ENCODE measurements around the gene OOSP4B. TPM values are rescaled to one million over a fixed set of nuclear protein-coding genes. Genes with fewer than 3 reads are reported as not detected.
"Not testable (repeated sequence)": the region's sequence is repeated elsewhere in the genome, so short reads cannot be mapped to it uniquely, and the experiment has no call there.

OOSP4B gene
- total and polyA plus RNA-seq, 4 experiments from 2014 or later: not detected

DNA sequence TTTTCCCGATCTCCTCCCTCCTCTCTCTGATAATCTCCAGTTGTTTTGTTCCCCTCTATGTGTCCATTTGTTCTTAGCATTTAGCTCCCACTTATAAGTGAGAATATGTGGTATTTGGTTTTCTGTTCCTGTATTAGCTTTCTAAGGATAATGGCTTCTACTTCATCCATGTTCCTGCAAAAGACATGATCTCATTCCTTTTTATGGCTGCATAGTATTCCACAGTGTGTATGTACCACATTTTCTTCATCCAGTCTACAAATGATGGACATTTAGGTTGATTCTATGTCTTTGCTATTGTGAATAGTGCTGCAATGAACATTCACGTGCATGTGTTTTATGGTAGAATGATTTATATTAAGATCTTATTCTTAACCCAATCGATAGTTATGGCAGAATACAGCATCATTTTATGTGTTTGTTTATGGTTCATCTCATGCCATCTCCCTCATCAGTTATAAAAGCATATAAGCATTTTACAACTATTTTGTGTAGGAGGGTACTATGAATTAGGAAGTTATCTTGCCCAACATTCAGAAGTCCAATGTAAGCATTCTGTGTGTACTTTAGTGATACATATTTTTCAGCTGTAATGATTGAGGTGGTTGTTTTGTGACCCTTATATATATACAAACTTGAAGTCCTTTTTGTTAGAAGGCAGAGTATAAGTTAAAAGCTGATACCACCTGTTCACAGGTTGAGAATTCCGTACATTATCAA lies 42.7 kb downstream of the OOSP4B start:
- CTCF ChIA-PET (ENCODE audit: partially characterized antibody): no interaction called here
- H3K4me3 ChIP-seq (ENCODE audit: low read length in 2 of 2): no peak overlapping the region
- H3K27me3 Mint-ChIP-seq: peaks cover 10 to 14% of the 10 kb centered on the region in 2 donors

DNA sequence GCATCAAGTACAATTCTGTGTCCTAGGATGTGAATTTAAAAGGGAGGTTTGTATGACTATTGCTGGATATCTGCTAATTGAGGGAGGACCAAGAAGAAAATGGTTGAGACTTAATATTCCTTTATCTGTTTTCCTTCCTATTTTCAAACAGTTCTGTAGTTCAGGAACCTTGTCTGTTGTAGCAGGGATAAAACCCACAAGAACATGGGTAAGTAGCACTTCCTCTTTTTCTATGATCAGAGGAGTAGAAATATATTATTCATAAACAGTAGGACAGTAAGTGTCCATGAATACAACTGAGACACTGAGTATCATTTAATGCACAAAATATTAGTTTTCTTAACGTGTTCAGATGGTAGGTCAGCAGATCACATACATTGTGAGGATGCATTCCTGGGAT lies 47.1 kb downstream of the OOSP4B start:
- Histone ChIP-seq H3K27ac (ENCODE audit: low read depth, low read length) (no peak overlapping the region), H3K4me3 (ENCODE audit: low read length in 2 of 2) (no peak overlapping the region), H3K36me3 (ENCODE audit: insufficient read depth, low read length) (no peaks in the 10 kb centered on the region), H3K27me3 (ENCODE audit: insufficient read depth, low read length) (no peaks in the 10 kb centered on the region), H3K9me3 (ENCODE audit: control insufficient read depth in 1 of 2, low read length in 2 of 2) (no peaks in the 10 kb centered on the region), H3K4me1 (ENCODE audit: insufficient read depth, low read length) (no peaks in the 10 kb centered on the region)
- Mint-ChIP-seq H3K27ac (no peak overlapping the region), H3K27me3 (peaks cover 3 to 5% of the 10 kb centered on the region in 2 donors), H3K36me3 (no peaks in the 10 kb centered on the region), H3K9me3 (peaks cover 0 to 3% (median 0%) of the 10 kb centered on the region in 8 donors), H3K4me3 (no peak overlapping the region), H3K4me1 (no peaks in the 10 kb centered on the region)
- intact Hi-C loops (cut with micrococcal nuclease): no loop called here
- ChIA-PET CTCF (ENCODE audit: partially characterized antibody) (no interaction called here), POLR2A (ENCODE audit: partially characterized antibody) (no interaction called here)
- DNase-seq: no peak

More for the DNA sequence above, 42.7 kb downstream of the OOSP4B start:
- H3K27ac ChIP-seq (ENCODE audit: low read depth, low read length): no peak overlapping the region
- intact Hi-C loops (cut with micrococcal nuclease): no loop called here
- Mint-ChIP-seq H3K4me1 (no peaks in the 10 kb centered on the region), H3K9me3 (peaks cover 0 to 3% (median 0%) of the 10 kb centered on the region in 8 donors), H3K4me3 (no peak overlapping the region), H3K36me3 (no peaks in the 10 kb centered on the region), H3K27ac (no peak overlapping the region)
- H3K27me3 ChIP-seq (ENCODE audit: insufficient read depth, low read length): no peaks in the 10 kb centered on the region
- H3K9me3 ChIP-seq (ENCODE audit: control insufficient read depth in 1 of 2, low read length in 2 of 2): no peaks in the 10 kb centered on the region
- DNase-seq: no peak
- no peaks in the 10 kb centered on the region for H3K36me3 ChIP-seq (ENCODE audit: insufficient read depth, low read length)
- POLR2A ChIA-PET (ENCODE audit: partially characterized antibody): no interaction called here
- H3K4me1 ChIP-seq (ENCODE audit: insufficient read depth, low read length): no peaks in the 10 kb centered on the region

DNA sequence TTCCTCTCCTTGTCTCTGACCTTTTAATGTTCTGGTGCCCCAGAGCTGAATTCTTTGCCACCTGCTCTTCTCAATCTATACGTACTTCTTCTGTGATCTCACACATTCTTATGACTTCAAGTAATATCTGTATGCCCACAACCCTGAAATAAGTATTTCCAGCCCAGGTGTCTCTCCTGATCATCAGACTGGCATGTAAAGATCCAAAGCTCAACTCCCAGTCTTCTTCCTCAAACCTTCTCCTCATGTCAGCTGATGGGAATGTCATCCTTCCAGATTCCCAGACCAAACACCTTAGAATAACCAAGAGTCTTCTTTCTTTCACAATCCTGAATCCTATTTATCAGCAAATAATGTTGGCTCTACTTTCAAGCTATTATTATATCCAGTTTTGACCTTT lies 48.8 kb downstream of the OOSP4B start:
- Mint-ChIP-seq H3K9me3 (no peaks in the 10 kb centered on the region), H3K36me3 (no peaks in the 10 kb centered on the region), H3K27ac (no peak overlapping the region), H3K4me1 (no peaks in the 10 kb centered on the region), H3K27me3 (peaks cover 2 to 6% of the 10 kb centered on the region in 2 donors), H3K4me3 (no peak overlapping the region)
- no peaks in the 10 kb centered on the region for H3K9me3 ChIP-seq (ENCODE audit: control insufficient read depth in 1 of 2, low read length in 2 of 2)
- intact Hi-C loops (cut with micrococcal nuclease): no loop called here
- H3K4me3 ChIP-seq (ENCODE audit: low read length in 2 of 2): no peak overlapping the region
- POLR2A ChIA-PET (ENCODE audit: partially characterized antibody): no interaction called here
- no peak for DNase-seq
- CTCF ChIA-PET (ENCODE audit: partially characterized antibody): no interaction called here
- no peaks in the 10 kb centered on the region for H3K4me1 ChIP-seq (ENCODE audit: insufficient read depth, low read length)
- no peak overlapping the region for H3K27ac ChIP-seq (ENCODE audit: low read depth, low read length)
- no peaks in the 10 kb centered on the region for H3K36me3 ChIP-seq (ENCODE audit: insufficient read depth, low read length)
- no peaks in the 10 kb centered on the region for H3K27me3 ChIP-seq (ENCODE audit: insufficient read depth, low read length)

DNA sequence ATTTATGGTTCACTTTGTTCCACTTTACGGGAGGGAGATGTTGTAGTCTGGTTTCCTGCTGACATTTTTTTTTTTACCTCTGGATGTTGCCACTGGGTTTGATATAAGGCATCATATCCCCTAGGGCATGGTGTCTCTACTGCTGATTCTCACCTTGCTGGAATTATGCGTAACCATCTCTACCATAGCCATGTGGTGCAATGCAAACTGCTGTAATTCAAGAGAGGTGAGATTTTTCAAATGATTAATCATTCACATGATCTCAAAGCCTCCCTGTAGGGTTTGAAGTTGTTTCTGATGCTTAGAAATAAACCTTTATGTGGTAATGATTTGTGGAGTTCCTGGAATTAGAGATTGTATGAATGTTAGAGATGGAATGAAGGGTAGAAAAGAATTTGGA lies 52.5 kb downstream of the OOSP4B start:
- Histone ChIP-seq H3K4me3 (ENCODE audit: low read length in 2 of 2) (no peak overlapping the region), H3K4me1 (ENCODE audit: insufficient read depth, low read length) (no peaks in the 10 kb centered on the region), H3K27ac (ENCODE audit: low read depth, low read length) (no peak overlapping the region), H3K9me3 (ENCODE audit: control insufficient read depth in 1 of 2, low read length in 2 of 2) (no peaks in the 10 kb centered on the region), H3K27me3 (ENCODE audit: insufficient read depth, low read length) (no peaks in the 10 kb centered on the region), H3K36me3 (ENCODE audit: insufficient read depth, low read length) (no peaks in the 10 kb centered on the region)
- H3K27me3 Mint-ChIP-seq: peaks cover 0 to 7% of the 10 kb centered on the region in 2 donors
- CTCF ChIA-PET (ENCODE audit: partially characterized antibody): no interaction called here
- H3K4me3 Mint-ChIP-seq: no peak overlapping the region
- intact Hi-C loops (cut with micrococcal nuclease): no loop called here
- DNase-seq: no peak
- POLR2A ChIA-PET (ENCODE audit: partially characterized antibody): no interaction called here
- no peaks in the 10 kb centered on the region for H3K4me1 Mint-ChIP-seq
- H3K9me3 Mint-ChIP-seq: peaks cover 0 to 5% (median 1%) of the 10 kb centered on the region in 8 donors
- no peaks in the 10 kb centered on the region for H3K36me3 Mint-ChIP-seq
- no peak overlapping the region for H3K27ac Mint-ChIP-seq

DNA sequence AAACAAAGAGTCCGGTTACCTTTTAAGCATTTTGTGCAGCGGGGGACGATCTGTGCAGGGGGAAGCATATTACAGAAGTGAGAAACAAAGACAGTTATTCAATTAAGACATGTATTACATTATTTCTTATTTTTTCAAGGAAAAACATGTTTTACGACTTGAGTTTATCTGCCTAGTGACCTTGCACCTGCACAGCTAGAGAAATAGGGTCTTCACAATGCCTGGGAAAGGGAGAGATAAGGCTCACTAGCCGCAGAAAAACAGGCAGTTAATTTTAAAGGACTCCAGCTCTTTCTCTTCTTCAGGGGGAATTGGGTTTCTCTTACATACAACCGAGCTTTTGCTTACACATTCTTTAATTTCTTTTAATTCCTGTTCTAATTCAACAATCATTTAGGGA lies 54.7 kb downstream of the OOSP4B start:
- H3K27me3 ChIP-seq (ENCODE audit: insufficient read depth, low read length); H3K4me3 Mint-ChIP-seq; H3K4me3 ChIP-seq (ENCODE audit: low read length in 2 of 2); H3K9me3 Mint-ChIP-seq; H3K27ac ChIP-seq (ENCODE audit: low read depth, low read length); H3K4me1 ChIP-seq (ENCODE audit: insufficient read depth, low read length); H3K4me1 Mint-ChIP-seq; CTCF ChIA-PET (ENCODE audit: partially characterized antibody); H3K9me3 ChIP-seq (ENCODE audit: control insufficient read depth in 1 of 2, low read length in 2 of 2); DNase-seq; H3K36me3 ChIP-seq (ENCODE audit: insufficient read depth, low read length); intact Hi-C loops (cut with micrococcal nuclease); H3K27me3 Mint-ChIP-seq; POLR2A ChIA-PET (ENCODE audit: partially characterized antibody); H3K36me3 Mint-ChIP-seq; H3K27ac Mint-ChIP-seq: not testable (repeated sequence)

DNA sequence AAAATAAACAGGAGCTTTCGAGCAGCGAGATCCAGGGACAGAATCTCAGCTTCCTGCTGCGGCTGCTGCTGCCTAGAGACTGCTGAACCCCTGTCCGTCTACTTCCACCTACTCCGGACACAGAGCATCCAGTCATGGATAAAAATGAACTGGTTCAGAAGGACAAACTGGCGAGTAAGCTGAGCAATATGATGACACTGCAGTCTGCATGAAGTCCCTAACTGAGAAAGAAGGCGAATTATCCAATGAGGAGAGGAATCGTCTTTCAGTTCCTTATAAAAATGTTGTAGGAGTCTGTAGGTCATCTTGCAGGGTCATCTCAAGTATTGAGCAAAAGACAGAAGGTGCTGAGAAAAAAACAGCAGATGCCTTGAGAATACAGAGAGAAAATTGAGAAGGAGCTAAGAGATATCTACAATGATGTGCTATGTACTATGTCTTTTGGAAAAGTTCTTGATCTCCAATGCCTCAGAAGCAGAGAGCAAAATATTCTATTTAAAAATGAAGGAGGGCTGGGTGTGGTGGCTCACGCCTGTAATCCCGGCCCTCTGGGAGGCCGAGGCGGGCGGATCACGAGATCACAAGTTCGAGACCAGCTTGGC lies 60.3 kb downstream of the OOSP4B start:
- DNase-seq: no peak
- ChIA-PET POLR2A (ENCODE audit: partially characterized antibody) (no interaction called here), CTCF (ENCODE audit: partially characterized antibody) (no interaction called here)
- intact Hi-C loops (cut with micrococcal nuclease): no loop called here
- no peaks in the 10 kb centered on the region for H3K4me1 Mint-ChIP-seq
- H3K4me1 ChIP-seq (ENCODE audit: insufficient read depth, low read length): no peaks in the 10 kb centered on the region
- no peak overlapping the region for H3K27ac Mint-ChIP-seq
- H3K36me3 ChIP-seq (ENCODE audit: insufficient read depth, low read length): no peaks in the 10 kb centered on the region
- no peaks in the 10 kb centered on the region for H3K36me3 Mint-ChIP-seq
- H3K4me3 Mint-ChIP-seq: no peak overlapping the region
- peaks cover 2 to 4% of the 10 kb centered on the region in 2 donors for H3K27me3 Mint-ChIP-seq
- H3K27ac ChIP-seq (ENCODE audit: low read depth, low read length): no peak overlapping the region
- no peak overlapping the region for H3K4me3 ChIP-seq (ENCODE audit: low read length in 2 of 2)
- H3K9me3 ChIP-seq (ENCODE audit: control insufficient read depth in 1 of 2, low read length in 2 of 2): no peaks in the 10 kb centered on the region
- H3K9me3 Mint-ChIP-seq: peaks cover 0 to 6% (median 4%) of the 10 kb centered on the region in 8 donors
- H3K27me3 ChIP-seq (ENCODE audit: insufficient read depth, low read length): no peaks in the 10 kb centered on the region

DNA sequence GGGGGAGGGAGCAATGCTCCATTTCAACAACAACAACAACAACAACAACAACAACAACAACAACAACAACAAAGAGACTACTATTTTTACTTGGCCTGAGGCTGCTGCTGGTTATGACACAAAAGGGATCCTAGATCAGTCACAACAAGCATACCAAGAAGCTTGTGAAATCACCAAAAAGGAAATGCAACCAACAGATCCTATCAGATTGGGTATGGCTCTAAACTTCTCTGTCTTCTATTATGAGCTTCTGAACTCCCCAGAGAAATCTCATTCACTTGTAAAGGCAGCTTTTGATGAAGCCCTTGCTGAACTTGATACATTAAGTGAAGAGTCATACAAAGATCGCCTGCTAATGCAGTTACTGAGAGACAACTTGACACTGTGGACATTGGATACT lies 61.0 kb downstream of the OOSP4B start:
- no peak overlapping the region for H3K27ac ChIP-seq (ENCODE audit: low read depth, low read length)
- no peaks in the 10 kb centered on the region for H3K36me3 Mint-ChIP-seq
- H3K4me1 ChIP-seq (ENCODE audit: insufficient read depth, low read length): no peaks in the 10 kb centered on the region
- no peak for DNase-seq
- no peaks in the 10 kb centered on the region for H3K9me3 ChIP-seq (ENCODE audit: control insufficient read depth in 1 of 2, low read length in 2 of 2)
- peaks cover 2 to 4% of the 10 kb centered on the region in 2 donors for H3K27me3 Mint-ChIP-seq
- H3K4me1 Mint-ChIP-seq: no peaks in the 10 kb centered on the region
- CTCF ChIA-PET (ENCODE audit: partially characterized antibody): no interaction called here
- POLR2A ChIA-PET (ENCODE audit: partially characterized antibody): no interaction called here
- H3K4me3 Mint-ChIP-seq: no peak overlapping the region
- H3K27me3 ChIP-seq (ENCODE audit: insufficient read depth, low read length): no peaks in the 10 kb centered on the region
- H3K4me3 ChIP-seq (ENCODE audit: low read length in 2 of 2): no peak overlapping the region
- no peak overlapping the region for H3K27ac Mint-ChIP-seq
- intact Hi-C loops (cut with micrococcal nuclease): no loop called here
- H3K36me3 ChIP-seq (ENCODE audit: insufficient read depth, low read length): no peaks in the 10 kb centered on the region
- H3K9me3 Mint-ChIP-seq: peaks cover 0 to 6% (median 4%) of the 10 kb centered on the region in 8 donors
